ENCODE results near the gene LCP2.
A peak's percentile ranks its signal among the peaks of the same experiment; 100 is the strongest.

The LCP2 gene

DNA sequence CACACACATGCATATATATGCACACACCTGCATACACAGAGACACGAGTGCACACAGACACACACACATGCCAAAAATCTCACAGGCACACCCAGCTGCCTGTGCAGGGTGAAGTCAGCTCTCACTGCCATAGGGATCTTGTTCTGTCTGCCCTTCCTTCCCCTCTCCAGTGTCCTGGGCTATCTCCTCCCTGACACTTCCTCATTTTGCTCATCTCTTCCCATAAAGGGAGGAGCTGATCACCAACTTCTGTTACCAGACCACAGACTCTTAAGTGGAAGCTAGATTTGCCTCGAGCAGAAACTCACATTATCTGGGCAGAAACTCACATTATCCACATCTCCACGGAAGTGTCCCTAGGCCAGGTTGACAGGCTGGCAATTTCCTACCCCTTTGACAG, 28.7 kb downstream of the LCP2 start:
- TF ChIP-seq, protein P1, sequence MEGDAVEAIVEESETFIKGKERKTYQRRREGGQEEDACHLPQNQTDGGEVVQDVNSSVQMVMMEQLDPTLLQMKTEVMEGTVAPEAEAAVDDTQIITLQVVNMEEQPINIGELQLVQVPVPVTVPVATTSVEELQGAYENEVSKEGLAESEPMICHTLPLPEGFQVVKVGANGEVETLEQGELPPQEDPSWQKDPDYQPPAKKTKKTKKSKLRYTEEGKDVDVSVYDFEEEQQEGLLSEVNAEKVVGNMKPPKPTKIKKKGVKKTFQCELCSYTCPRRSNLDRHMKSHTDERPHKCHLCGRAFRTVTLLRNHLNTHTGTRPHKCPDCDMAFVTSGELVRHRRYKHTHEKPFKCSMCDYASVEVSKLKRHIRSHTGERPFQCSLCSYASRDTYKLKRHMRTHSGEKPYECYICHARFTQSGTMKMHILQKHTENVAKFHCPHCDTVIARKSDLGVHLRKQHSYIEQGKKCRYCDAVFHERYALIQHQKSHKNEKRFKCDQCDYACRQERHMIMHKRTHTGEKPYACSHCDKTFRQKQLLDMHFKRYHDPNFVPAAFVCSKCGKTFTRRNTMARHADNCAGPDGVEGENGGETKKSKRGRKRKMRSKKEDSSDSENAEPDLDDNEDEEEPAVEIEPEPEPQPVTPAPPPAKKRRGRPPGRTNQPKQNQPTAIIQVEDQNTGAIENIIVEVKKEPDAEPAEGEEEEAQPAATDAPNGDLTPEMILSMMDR (IDR thresholded peaks at IDR 0.05; ENCODE audit: borderline replicate concordance, insufficient read depth, low read depth, low read length) = no peak
- no peak overlapping the region for H3K4me3 ChIP-seq (ENCODE audit: low read depth, low read length)

DNA sequence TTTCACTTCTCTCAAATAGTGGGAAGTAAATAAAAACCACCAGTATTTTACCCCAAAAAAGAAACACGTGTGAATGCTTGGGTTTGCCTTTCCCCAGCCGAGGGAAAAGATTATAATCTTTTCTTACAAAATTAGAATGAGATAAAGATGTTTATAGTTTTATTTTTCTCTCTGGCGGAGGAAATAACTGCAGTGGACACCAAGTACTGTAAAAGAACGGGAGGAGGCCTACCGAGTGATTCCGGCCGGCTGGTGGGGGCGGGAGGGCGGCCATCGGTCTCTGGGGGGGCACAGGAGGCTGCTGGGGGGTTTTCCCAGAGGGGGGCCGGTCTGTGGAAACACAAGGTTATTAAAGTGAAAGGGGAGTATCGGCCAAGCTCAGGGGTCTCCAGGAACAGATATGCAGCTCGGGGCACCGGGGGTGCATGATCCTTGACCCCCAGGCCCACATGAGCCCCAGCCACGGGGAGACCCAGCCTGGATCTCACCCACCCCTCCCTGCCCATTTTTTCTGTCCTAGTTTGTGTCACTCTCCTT, 29.4 kb downstream of the LCP2 start:
- TF ChIP-seq, protein P1 (IDR thresholded peaks at IDR 0.05; ENCODE audit: borderline replicate concordance, insufficient read depth, low read depth, low read length) = no peak
- no peak overlapping the region for H3K4me3 ChIP-seq (ENCODE audit: low read depth, low read length)

- no peak overlapping the region for H3K4me3 ChIP-seq (ENCODE audit: low read depth, low read length)
- TF ChIP-seq, protein P1 (IDR thresholded peaks at IDR 0.05; ENCODE audit: borderline replicate concordance, insufficient read depth, low read depth, low read length) = peak; percentile 81
Measured at GRCh38 chr5:170267431-170268152, 30.0 kb downstream of the LCP2 start.

DNA sequence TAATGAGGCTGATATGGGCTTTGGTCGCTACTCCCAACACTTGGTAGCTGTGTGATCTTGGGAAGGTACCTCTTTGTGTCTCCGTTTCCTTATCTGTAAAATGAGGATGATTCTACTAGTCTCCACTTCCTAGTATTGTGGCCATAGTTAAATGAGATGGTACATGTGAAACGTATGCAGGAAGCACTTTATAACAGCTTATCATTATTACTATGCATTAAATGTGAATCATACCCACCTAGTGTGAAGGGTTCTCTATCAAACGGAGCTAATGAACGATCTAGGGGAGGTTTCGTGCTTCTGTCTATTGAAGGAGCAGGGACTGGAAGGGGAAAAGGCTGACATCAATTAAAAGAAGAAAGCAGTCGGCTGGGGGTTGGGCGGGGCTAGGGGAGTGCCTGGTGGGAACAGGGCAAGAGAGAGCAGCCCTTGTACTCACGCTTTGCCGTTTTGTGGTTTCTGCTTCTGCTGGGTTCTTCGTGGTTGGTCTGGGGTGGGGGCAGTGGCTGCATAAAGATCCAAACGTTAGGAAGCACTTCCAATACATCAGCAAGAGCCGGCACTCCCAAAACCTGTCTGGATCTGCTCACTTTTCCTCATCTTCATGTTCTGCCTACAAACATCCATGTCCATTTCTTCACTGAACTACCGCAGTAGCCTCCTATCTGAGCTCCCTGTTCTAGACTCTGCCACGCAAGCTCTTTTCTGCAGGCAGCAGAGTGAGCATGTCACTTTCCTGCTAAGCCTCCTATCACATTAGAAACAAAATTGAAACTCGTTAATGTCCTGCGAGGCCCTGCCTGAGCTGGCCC, 30.8 kb downstream of the LCP2 start:
- TF ChIP-seq, protein P1 (IDR thresholded peaks at IDR 0.05; ENCODE audit: borderline replicate concordance, insufficient read depth, low read depth, low read length) = no peak
- no peak overlapping the region for H3K4me3 ChIP-seq (ENCODE audit: low read depth, low read length)

DNA sequence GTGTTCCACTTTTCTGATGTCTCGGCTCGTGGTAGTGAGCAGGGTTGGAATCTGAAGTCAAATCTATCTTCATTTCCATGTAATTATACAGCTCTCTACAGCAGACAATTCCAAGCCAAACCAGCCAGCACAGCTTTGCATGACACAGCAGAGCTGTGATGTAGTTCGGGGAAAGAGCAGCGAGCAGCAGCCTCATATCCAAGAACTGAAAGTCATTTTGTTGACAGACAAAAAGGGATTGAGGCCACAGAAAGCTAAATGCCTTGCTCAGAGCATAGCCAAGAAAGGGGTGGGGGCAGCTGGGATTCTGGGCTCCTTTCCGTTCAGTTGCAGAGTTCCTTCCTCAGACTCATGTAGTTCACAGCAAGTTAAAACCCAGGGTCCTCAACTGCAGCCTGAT, 32.1 kb downstream of the LCP2 start:
- no peak overlapping the region for H3K4me3 ChIP-seq (ENCODE audit: low read depth, low read length)
- TF ChIP-seq, protein P1 (IDR thresholded peaks at IDR 0.05; ENCODE audit: borderline replicate concordance, insufficient read depth, low read depth, low read length) = no peak

- H3K4me3 ChIP-seq (ENCODE audit: low read depth, low read length) = no peak overlapping the region
- TF ChIP-seq, protein P1 (IDR thresholded peaks at IDR 0.05; ENCODE audit: borderline replicate concordance, insufficient read depth, low read depth, low read length) = no peak
Measured at GRCh38 chr5:170263906-170264305, 33.7 kb downstream of the LCP2 start.
